MM.1S (cell line): Measurements from ENCODE around the gene EPDR1.

Experiments used
- DNase-seq: peaks from one replicate; pipeline ENCODE4 v3.0.0-alpha.2; 2015
- H2AFZ ChIP-seq: fragments of 300-600 bp; sonication (generic); 2 replicates; pipeline ENCODE4 v1.6.0; 2016; ENCODE audit warnings: antibody characterized with exemption, low read length
- H3F3A ChIP-seq: fragments of 300-600 bp; sonication (generic); 2 replicates; pipeline ENCODE4 v1.6.1; 2016; ENCODE audit warnings: mild to moderate bottlenecking, antibody characterized with exemption, low read length, moderate library complexity, mixed read lengths; ENCODE audit not compliant: insufficient read depth
- H3K27ac ChIP-seq: fragments of 300-600 bp; sonication (generic); 2 replicates; pipeline ENCODE4 v1.5.1; 2016; ENCODE audit warnings: mild to moderate bottlenecking, low read length
- H3K27me3 ChIP-seq: fragments of 300-600 bp; sonication (generic); replicated peaks from 2 replicates; pipeline ENCODE4 v1.6.0; 2016; ENCODE audit warnings: low read length; ENCODE audit not compliant: insufficient read depth
- H3K36me3 ChIP-seq: fragments of 300-600 bp; sonication (generic); replicated peaks from 2 replicates; pipeline ENCODE4 v1.6.1; 2016; ENCODE audit warnings: mild to moderate bottlenecking, low read length, mixed read lengths; ENCODE audit not compliant: insufficient read depth
- H3K4me1 ChIP-seq: fragments of 300-600 bp; sonication (generic); 2 replicates; pipeline ENCODE4 v1.6.1; 2016; ENCODE audit warnings: low read length, mixed read lengths
- H3K4me2 ChIP-seq: fragments of 300-600 bp; sonication (generic); 2 replicates; pipeline ENCODE4 v1.6.0; 2016; ENCODE audit warnings: low read depth, low read length
- H3K4me3 ChIP-seq: fragments of 300-600 bp; sonication (generic); 2 replicates; pipeline ENCODE4 v1.5.1; 2016; ENCODE audit warnings: low read length, mixed read lengths
- H3K79me2 ChIP-seq: fragments of 300-600 bp; sonication (generic); 2 replicates; pipeline ENCODE4 v1.6.1; 2016; ENCODE audit warnings: mixed run types, low read length, mixed read lengths
- H3K9ac ChIP-seq: fragments of 300-600 bp; sonication (generic); 2 replicates; pipeline ENCODE4 v1.6.1; 2016; ENCODE audit warnings: low read length, mixed read lengths
- H3K9me2 ChIP-seq: fragments of 300-600 bp; sonication (generic); replicated peaks from 2 replicates; pipeline ENCODE4 v1.6.1; 2016; ENCODE audit warnings: mild to moderate bottlenecking, low read length, mixed read lengths; ENCODE audit not compliant: insufficient read depth
- H3K9me3 ChIP-seq: fragments of 300-600 bp; sonication (generic); replicated peaks from 2 replicates; pipeline ENCODE4 v1.6.1; 2016; ENCODE audit warnings: mild to moderate bottlenecking, low read length, mixed read lengths; ENCODE audit not compliant: insufficient read depth
- H4K20me1 ChIP-seq: fragments of 300-600 bp; sonication (generic); 2 replicates; pipeline ENCODE4 v1.6.1; 2016; ENCODE audit warnings: mild to moderate bottlenecking, low read length, moderate library complexity, mixed read lengths; ENCODE audit not compliant: insufficient read depth
- EZH2 ChIP-seq: fragments of 300-600 bp; sonication (generic); optimal IDR thresholded peaks from 2 replicates; pipeline ENCODE3; 2017; ENCODE audit warnings: low read depth, mild to moderate bottlenecking, antibody characterized with exemption, low read length, mixed read lengths
- EZH2phosphoT487 ChIP-seq: fragments of 300-600 bp; sonication (generic); IDR thresholded peaks from 2 replicates; pipeline ENCODE4 v1.6.1; 2018; ENCODE audit warnings: antibody characterized with exemption, low read length
- TF ChIP-seq, protein P1 (sequence below): fragments of 300-600 bp; sonication (generic); IDR thresholded peaks from 2 replicates; pipeline ENCODE4 v1.5.1; 2016; ENCODE audit warnings: antibody characterized with exemption, low read length, mixed read lengths

Gene EPDR1

DNA sequence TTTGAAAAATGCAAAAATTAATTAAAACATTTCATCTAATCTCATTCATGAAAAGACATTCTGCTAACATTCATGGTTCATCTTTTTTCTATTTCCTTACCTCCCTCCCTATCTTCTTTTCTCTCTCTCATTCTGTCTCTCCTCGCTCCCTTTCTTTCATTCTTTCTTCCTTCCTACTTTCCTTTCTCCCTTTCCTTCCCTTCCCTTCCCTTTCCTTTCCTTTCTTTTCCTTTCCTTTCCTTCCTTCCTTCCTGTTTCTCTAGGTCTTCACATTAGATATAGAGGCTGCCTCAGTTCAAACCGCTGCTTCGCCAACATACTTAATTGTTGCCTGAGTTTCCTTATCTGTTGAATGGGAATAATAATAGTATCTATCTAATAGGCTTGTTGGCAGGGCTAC, 25.8 kb upstream of the EPDR1 start:
- TF ChIP-seq, protein P1, sequence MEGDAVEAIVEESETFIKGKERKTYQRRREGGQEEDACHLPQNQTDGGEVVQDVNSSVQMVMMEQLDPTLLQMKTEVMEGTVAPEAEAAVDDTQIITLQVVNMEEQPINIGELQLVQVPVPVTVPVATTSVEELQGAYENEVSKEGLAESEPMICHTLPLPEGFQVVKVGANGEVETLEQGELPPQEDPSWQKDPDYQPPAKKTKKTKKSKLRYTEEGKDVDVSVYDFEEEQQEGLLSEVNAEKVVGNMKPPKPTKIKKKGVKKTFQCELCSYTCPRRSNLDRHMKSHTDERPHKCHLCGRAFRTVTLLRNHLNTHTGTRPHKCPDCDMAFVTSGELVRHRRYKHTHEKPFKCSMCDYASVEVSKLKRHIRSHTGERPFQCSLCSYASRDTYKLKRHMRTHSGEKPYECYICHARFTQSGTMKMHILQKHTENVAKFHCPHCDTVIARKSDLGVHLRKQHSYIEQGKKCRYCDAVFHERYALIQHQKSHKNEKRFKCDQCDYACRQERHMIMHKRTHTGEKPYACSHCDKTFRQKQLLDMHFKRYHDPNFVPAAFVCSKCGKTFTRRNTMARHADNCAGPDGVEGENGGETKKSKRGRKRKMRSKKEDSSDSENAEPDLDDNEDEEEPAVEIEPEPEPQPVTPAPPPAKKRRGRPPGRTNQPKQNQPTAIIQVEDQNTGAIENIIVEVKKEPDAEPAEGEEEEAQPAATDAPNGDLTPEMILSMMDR, result no peak
- no peak for TF ChIP-seq EZH2phosphoT487
- TF ChIP-seq EZH2, result no peak
- H3K36me3 ChIP-seq, result no peaks in the 10 kb centered on the region
- H3K27me3 ChIP-seq, result no peaks in the 10 kb centered on the region
- H3K27ac ChIP-seq, result no peak overlapping the region
- no peak overlapping the region for H3K4me3 ChIP-seq
- H3F3A ChIP-seq, result no peaks in the 10 kb centered on the region
- no peaks in the 10 kb centered on the region for H4K20me1 ChIP-seq
- no peak overlapping the region for H2AFZ ChIP-seq
- H3K9ac ChIP-seq, result no peak overlapping the region
- H3K4me1 ChIP-seq, result no peaks in the 10 kb centered on the region
- no peak for DNase-seq
- no peaks in the 10 kb centered on the region for H3K9me3 ChIP-seq
- H3K4me2 ChIP-seq, result no peak overlapping the region
- H3K79me2 ChIP-seq, result no peaks in the 10 kb centered on the region
- no peaks in the 10 kb centered on the region for H3K9me2 ChIP-seq

DNA sequence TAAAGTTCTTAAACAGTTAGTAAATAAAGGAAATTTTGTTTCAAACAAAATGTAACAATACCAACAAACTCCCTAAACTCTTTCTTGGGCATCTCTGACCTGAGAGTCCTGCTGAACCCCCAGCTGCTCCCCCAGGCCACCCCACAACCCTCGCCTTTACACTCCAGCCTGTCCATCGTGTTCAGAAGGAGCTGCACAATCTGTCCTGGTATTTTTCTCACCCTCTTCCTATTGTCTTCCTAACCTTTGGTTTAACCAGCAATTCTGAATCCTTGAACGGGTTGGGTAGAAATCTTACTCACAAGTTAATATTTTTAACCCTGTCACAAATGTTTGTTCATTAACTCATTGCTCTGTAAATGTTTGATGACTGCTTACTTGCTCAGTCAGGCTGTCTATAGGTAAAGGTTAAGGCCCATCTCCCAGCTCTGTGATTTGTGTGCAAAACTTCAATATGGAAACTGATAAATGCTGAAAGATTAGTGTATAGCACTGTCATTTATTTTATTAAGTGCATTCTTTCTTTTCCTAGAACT, 20.7 kb upstream of the EPDR1 start:
- no peak for TF ChIP-seq EZH2phosphoT487
- no peak for TF ChIP-seq EZH2
- TF ChIP-seq, protein P1, result no peak
- H3K36me3 ChIP-seq, result no peaks in the 10 kb centered on the region

DNA sequence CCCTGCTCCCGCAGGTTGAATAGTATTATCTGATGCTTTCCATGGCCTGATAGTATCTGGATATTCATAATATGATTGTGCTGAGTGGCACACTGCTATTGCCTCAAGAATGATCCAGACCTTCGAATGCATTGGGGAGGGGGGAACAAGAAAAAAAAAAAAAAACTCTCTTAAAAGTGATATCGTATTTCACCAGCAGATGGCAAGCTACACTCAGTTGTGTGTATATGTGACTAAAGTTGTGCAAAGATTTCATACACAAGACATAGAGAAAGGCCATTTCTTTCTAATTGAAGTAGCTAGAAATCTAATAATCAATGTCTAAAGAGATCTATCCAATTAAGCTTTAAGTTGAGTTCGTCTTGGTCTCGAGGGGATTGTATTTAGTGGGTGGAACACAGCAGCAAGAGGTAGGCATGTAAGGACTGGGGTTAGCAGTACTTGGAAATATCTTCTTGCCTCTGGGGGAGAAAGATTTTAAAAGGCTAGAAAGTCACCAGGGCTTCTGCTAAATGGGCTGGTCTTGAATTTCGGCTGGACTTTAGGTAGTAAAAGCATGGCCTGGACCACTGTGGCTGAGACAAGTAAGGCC, 19.1 kb upstream of the EPDR1 start:
- Histone ChIP-seq H3K27ac (no peak overlapping the region), H3K9me3 (no peaks in the 10 kb centered on the region), H3K9ac (no peak overlapping the region), H3K4me1 (no peaks in the 10 kb centered on the region), H3F3A (no peaks in the 10 kb centered on the region), H3K4me2 (no peak overlapping the region), H3K9me2 (no peaks in the 10 kb centered on the region), H3K79me2 (no peaks in the 10 kb centered on the region), H4K20me1 (no peaks in the 10 kb centered on the region), H3K36me3 (no peaks in the 10 kb centered on the region), H3K4me3 (no peak overlapping the region), H3K27me3 (no peaks in the 10 kb centered on the region), H2AFZ (no peak overlapping the region)
- DNase-seq, result peak; percentile 38
- no peak for TF ChIP-seq EZH2phosphoT487
- TF ChIP-seq, protein P1, result peak; percentile 69
- TF ChIP-seq EZH2, result no peak

More for the DNA sequence above, 20.7 kb upstream of the EPDR1 start:
- DNase-seq, result no peak
- H3K9ac ChIP-seq, result no peak overlapping the region
- no peak overlapping the region for H3K4me3 ChIP-seq
- no peak overlapping the region for H2AFZ ChIP-seq
- H3F3A ChIP-seq, result no peaks in the 10 kb centered on the region
- no peaks in the 10 kb centered on the region for H3K9me3 ChIP-seq
- H3K9me2 ChIP-seq, result no peaks in the 10 kb centered on the region
- no peaks in the 10 kb centered on the region for H3K79me2 ChIP-seq
- H3K4me2 ChIP-seq, result no peak overlapping the region
- no peaks in the 10 kb centered on the region for H3K27me3 ChIP-seq
- H3K27ac ChIP-seq, result no peak overlapping the region
- H4K20me1 ChIP-seq, result no peaks in the 10 kb centered on the region
- H3K4me1 ChIP-seq, result no peaks in the 10 kb centered on the region
